Left lung (tissue), 10 donors: Measurements from ENCODE around the gene TGFB1I1. TPM values are rescaled to one million over a fixed set of nuclear protein-coding genes. Genes with fewer than 3 reads are reported as not detected.

Experiments
- ATAC-seq: fragments of 200-7000 bp; cut with Tn5 transposase; one replicate; pipeline ENCODE4 v1.9.1; 2020; ENCODE audit warnings: moderate library complexity
- DNase-seq, 4 donors: peaks; one replicate each; pipeline ENCODE4 v3.0.0-alpha.2; 2013 to 2020
- H3K27ac ChIP-seq, 2 donors: fragments of 200-600 bp; sonication (generic) in 1 of 2; one replicate each; pipeline versions ENCODE4 v1.5.0 to v1.8.0; 2020 to 2021
- H3K27me3 ChIP-seq, 2 donors: fragments of 200-600 bp; sonication (generic) in 1 of 2; one replicate each; pipeline versions ENCODE4 v1.5.0 to v1.8.0; 2020 to 2021
- H3K36me3 ChIP-seq, 2 donors: fragments of 200-600 bp; sonication (generic) in 1 of 2; one replicate each; pipeline versions ENCODE4 v1.5.0 to v1.8.0; 2020 to 2021
- H3K4me1 ChIP-seq, 2 donors: fragments of 200-600 bp; one replicate each; pipeline ENCODE4 v1.8.0; 2021
- H3K4me3 ChIP-seq, 2 donors: fragments of 200-600 bp; sonication (generic) in 1 of 2; one replicate each; pipeline versions ENCODE4 v1.5.0 to v1.8.0; 2020 to 2021; ENCODE audit warnings: mild to moderate bottlenecking in 1 of 2
- H3K9me3 ChIP-seq, 2 donors: fragments of 200-600 bp; sonication (generic) in 1 of 2; one replicate each; pipeline versions ENCODE4 v1.5.0 to v1.8.0; 2020 to 2021
- intact Hi-C, 2 donors: fragments of 100-400 bp; cut with DNase I; formaldehyde crosslinking; loops; one replicate each; pipeline versions ENCODE4 v1.11.2 to v1.14.2; 2022
- polyA plus RNA-seq, 6 donors: library from polyadenylated mRNA; unstranded; fragments of 120-200 nt; gene quantifications; one replicate each; pipeline ENCODE4 v1.2.1, GENCODE V29; 2013; ENCODE audit not compliant: insufficient read length in 6 of 6
- total RNA-seq, 2 donors: library from RNA; stranded (reverse); fragmentation: NEBNext Ultra II Directional; extraction: Animal tissue kit (Norgen Biotek cat#: 25700); gene quantifications; one replicate each; pipeline ENCODE4 v1.2.1, GENCODE V29; 2021
- TF ChIP-seq, protein P1 (sequence below), 2 donors: fragments of 200-600 bp; sonication (generic) in 1 of 2; IDR thresholded peaks; one replicate each; pipeline versions ENCODE4 v1.5.0 to v1.8.0; 2021; ENCODE audit warnings: antibody characterized with exemption in 2 of 2
- donor health status: DM: no; HTN: yes; CAD: no.
- donor health status: DM: no; HTN: no; CAD: no.

The TGFB1I1 gene
- total and polyA plus RNA-seq, 8 donors: 49.3 to 85.3 (median 66.8) TPM

DNA sequence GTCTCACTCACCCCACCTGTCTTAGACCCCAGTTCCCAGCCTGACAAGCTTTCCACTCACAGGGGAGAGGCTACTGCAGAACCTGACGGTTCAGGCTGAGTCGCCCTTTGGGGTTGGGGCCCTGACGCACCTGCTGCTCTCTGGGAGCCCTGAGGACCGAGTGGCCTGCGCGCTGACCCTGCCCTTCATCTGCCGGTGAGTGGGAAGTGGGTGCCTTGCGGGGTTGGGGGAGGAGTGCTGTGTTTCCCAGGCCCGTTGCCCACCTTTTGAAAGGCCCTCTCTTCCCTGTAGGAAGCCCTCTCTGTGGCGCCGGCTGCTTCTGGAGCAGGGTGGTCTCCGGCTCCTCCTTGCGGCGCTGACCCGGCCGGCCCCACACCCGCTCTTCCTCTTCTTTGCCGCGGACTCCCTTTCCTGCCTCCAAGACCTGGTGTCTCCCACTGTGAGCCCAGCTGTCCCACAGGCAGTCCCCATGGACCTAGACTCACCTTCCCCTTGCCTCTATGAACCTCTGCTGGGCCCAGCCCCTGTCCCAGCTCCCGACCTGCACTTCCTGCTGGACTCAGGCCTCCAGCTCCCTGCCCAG lies 6.1 kb upstream of the TGFB1I1 start:
- intact Hi-C loops: no loop called here
- TF ChIP-seq, protein P1, sequence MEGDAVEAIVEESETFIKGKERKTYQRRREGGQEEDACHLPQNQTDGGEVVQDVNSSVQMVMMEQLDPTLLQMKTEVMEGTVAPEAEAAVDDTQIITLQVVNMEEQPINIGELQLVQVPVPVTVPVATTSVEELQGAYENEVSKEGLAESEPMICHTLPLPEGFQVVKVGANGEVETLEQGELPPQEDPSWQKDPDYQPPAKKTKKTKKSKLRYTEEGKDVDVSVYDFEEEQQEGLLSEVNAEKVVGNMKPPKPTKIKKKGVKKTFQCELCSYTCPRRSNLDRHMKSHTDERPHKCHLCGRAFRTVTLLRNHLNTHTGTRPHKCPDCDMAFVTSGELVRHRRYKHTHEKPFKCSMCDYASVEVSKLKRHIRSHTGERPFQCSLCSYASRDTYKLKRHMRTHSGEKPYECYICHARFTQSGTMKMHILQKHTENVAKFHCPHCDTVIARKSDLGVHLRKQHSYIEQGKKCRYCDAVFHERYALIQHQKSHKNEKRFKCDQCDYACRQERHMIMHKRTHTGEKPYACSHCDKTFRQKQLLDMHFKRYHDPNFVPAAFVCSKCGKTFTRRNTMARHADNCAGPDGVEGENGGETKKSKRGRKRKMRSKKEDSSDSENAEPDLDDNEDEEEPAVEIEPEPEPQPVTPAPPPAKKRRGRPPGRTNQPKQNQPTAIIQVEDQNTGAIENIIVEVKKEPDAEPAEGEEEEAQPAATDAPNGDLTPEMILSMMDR (IDR thresholded peaks at IDR 0.05): no peak
- no peak overlapping the region for H3K4me3 ChIP-seq
- ATAC-seq (no peak), DNase-seq (no peak)
- peaks cover 0 to 13% of the 10 kb centered on the region in 2 donors for H3K4me1 ChIP-seq
- no peaks in the 10 kb centered on the region for H3K27me3 ChIP-seq
- peaks cover 0 to 57% of the 10 kb centered on the region in 2 donors for H3K36me3 ChIP-seq
- H3K27ac ChIP-seq: no peak overlapping the region
- no peaks in the 10 kb centered on the region for H3K9me3 ChIP-seq

- DNase-seq: no peak
- no peaks in the 10 kb centered on the region for H3K9me3 ChIP-seq
- H3K4me1 ChIP-seq: peaks cover 5 to 12% of the 10 kb centered on the region in 2 donors
- intact Hi-C loops: no loop called here
- H3K4me3 ChIP-seq: no peak overlapping the region
- H3K36me3 ChIP-seq: peaks cover 0 to 57% of the 10 kb centered on the region in 2 donors
- no peak for ATAC-seq
- H3K27me3 ChIP-seq: peaks cover 0 to 2% of the 10 kb centered on the region in 2 donors
- H3K27ac ChIP-seq: no peak overlapping the region
- TF ChIP-seq, protein P1 (IDR thresholded peaks at IDR 0.05): no peak
Observed at GRCh38 chr16:31466381-31466841, 5.5 kb upstream of the TGFB1I1 start.

- TF ChIP-seq, protein P1 (IDR thresholded peaks at IDR 0.05): no peak
- intact Hi-C loops: no loop called here
- Histone ChIP-seq H3K9me3 (no peaks in the 10 kb centered on the region), H3K27me3 (peaks cover 0 to 11% of the 10 kb centered on the region in 2 donors), H3K4me3 (no peak overlapping the region), H3K36me3 (peaks cover 0 to 51% of the 10 kb centered on the region in 2 donors), H3K4me1 (peaks cover 6 to 18% of the 10 kb centered on the region in 2 donors), H3K27ac (no peak overlapping the region)
- no peak for ATAC-seq
- no peak for DNase-seq
Observed at GRCh38 chr16:31467151-31467773, 4.7 kb upstream of the TGFB1I1 start.

GRCh38 chr16:31467858-31468257 lies 4.1 kb upstream of the TGFB1I1 start:
- H3K9me3 ChIP-seq: no peaks in the 10 kb centered on the region
- H3K27ac ChIP-seq: no peak overlapping the region
- DNase-seq (no peak), ATAC-seq (no peak)
- H3K36me3 ChIP-seq: peaks cover 0 to 45% of the 10 kb centered on the region in 2 donors
- intact Hi-C loops: no loop called here
- H3K4me1 ChIP-seq: peaks cover 11 to 22% of the 10 kb centered on the region in 2 donors
- no peak overlapping the region for H3K4me3 ChIP-seq
- peaks cover 0 to 17% of the 10 kb centered on the region in 2 donors for H3K27me3 ChIP-seq
- TF ChIP-seq, protein P1 (IDR thresholded peaks at IDR 0.05): no peak

GRCh38 chr16:31470615-31471014 lies 1.3 kb upstream of the TGFB1I1 start:
- Histone ChIP-seq H3K36me3 (peaks cover 0 to 39% of the 10 kb centered on the region in 2 donors), H3K9me3 (no peaks in the 10 kb centered on the region), H3K27me3 (peaks cover 0 to 19% of the 10 kb centered on the region in 2 donors), H3K27ac (peak overlapping the region in 1 of 2 donors; percentile 93), H3K4me3 (no peak overlapping the region), H3K4me1 (peaks cover 16 to 34% of the 10 kb centered on the region in 2 donors)
- DNase-seq (no peak), ATAC-seq (no peak)
- TF ChIP-seq, protein P1 (IDR thresholded peaks at IDR 0.05): no peak
- intact Hi-C loops: no loop called here
